ENCODE data around the gene UBE3D. TPM values are rescaled to one million over a fixed set of nuclear protein-coding genes. Genes with fewer than 3 reads are reported as not detected.
A peak's percentile ranks its signal among the peaks of the same experiment; 100 is the strongest.

Gene UBE3D
- total RNA-seq, 1 experiment from 2014 or later = 14.0 TPM

GRCh38 chr6:83067448-83068439 is 2.1 kb upstream of the UBE3D start, which contains the start of gene DOP1A (continued):
- TF ChIP-seq ARID4B (CRISPR knock-in tag; IDR thresholded peaks at IDR 0.05; ENCODE audit: borderline replicate concordance) (peak; percentile 92; the same call in 1 of the 2 replicates), FOXK1 (CRISPR knock-in tag; IDR thresholded peaks at IDR 0.05) (0 out of 2 replicates have a peak, but pooled peaks have one; percentile 21), ZNF317 (CRISPR knock-in tag; IDR thresholded peaks at IDR 0.05; ENCODE audit: borderline replicate concordance, low read depth) (no peak), CREM (CRISPR knock-in tag; IDR thresholded peaks at IDR 0.05) (peak; percentile 52; the same call in 1 of the 2 replicates), ZNF396 (CRISPR knock-in tag; IDR thresholded peaks at IDR 0.05; ENCODE audit: borderline replicate concordance) (no peak), RORB (CRISPR knock-in tag; IDR thresholded peaks at IDR 0.05) (no peak), MXD4 (CRISPR knock-in tag; IDR thresholded peaks at IDR 0.05; ENCODE audit: borderline replicate concordance) (no peak), CBFB (CRISPR knock-in tag; IDR thresholded peaks at IDR 0.05; ENCODE audit: low read depth) (no peak; the same call in 1 of the 2 replicates), EMX1 (CRISPR knock-in tag; IDR thresholded peaks at IDR 0.05) (no peak), ZNF138 (CRISPR knock-in tag; conservative IDR thresholded peaks at IDR 0.05) (0 out of 2 replicates have a peak, but pooled peaks have one; percentile 57), USF2 (CRISPR knock-in tag; IDR thresholded peaks at IDR 0.05) (no peak)

- peaks cover 19% of the 10 kb centered on the region for H3K4me1 Mint-ChIP-seq
- POLR2A ChIA-PET = no interaction called here
- ATAC-seq (no peak), DNase-seq (ENCODE audit: low spot score) (no peak)
- no peak overlapping the region for H3K4me3 Mint-ChIP-seq
- CTCF ChIA-PET = no interaction called here
- H3K9me3 Mint-ChIP-seq = no peaks in the 10 kb centered on the region
- H3K36me3 Mint-ChIP-seq = peaks cover 14% of the 10 kb centered on the region
- H3K27ac Mint-ChIP-seq = no peak overlapping the region
- no peaks in the 10 kb centered on the region; the same call in 1 of the 2 replicates for H3K27me3 Mint-ChIP-seq (ENCODE audit: low read depth)
- TF ChIP-seq ATF3 (CRISPR knock-in tag; conservative IDR thresholded peaks at IDR 0.05) (no peak), JAZF1 (CRISPR knock-in tag; IDR thresholded peaks at IDR 0.05) (no peak), FOXJ3 (CRISPR knock-in tag; IDR thresholded peaks at IDR 0.05; ENCODE audit: borderline replicate concordance) (no peak), CTCF (IDR thresholded peaks at IDR 0.05) (no peak), ZBTB21 (CRISPR knock-in tag; IDR thresholded peaks at IDR 0.05; ENCODE audit: borderline replicate concordance) (no peak)
These were observed 3.4 kb downstream of the UBE3D start for GRCh38 chr6:83062225-83062624.
